CD8-positive, alpha-beta memory T cell (primary cell): Measurements from ENCODE around the gene CAPN7. TPM values are rescaled to one million over a fixed set of nuclear protein-coding genes. Genes with fewer than 3 reads are reported as not detected.

ENCODE experiments used
- CTCF ChIA-PET: fragments of 350-600 bp; sonication (Branson Sonifier 250); formaldehyde crosslinking; loops from one replicate; lab custom pipeline; 2021; ENCODE audit warnings: antibody characterized with exemption; lab: Charles Lee
- POLR2A ChIA-PET: fragments of 350-600 bp; sonication (Branson Sonifier 250); formaldehyde crosslinking; loops from one replicate; lab custom pipeline; 2021; ENCODE audit warnings: antibody characterized with exemption; lab: Charles Lee
- DNase-seq, 5 donors: peaks; one replicate each; pipeline versions ENCODE4 v3.0.0 to v3.0.0-alpha.2; 2020 to 2022; ENCODE audit warnings: mixed read lengths in 1 of 5
- H3K27ac ChIP-seq: one replicate; pipeline ENCODE4 v1.7.0; 2013; ENCODE audit warnings: low read depth, mild to moderate bottlenecking, low read length, moderate library complexity
- H3K27me3 ChIP-seq: 2 replicates; pipeline ENCODE4 v1.7.0; 2013; ENCODE audit warnings: low read length, mild to moderate bottlenecking; ENCODE audit not compliant: insufficient read depth, poor library complexity, severe bottlenecking
- H3K36me3 ChIP-seq: 2 replicates; pipeline ENCODE4 v1.7.0; 2013; ENCODE audit warnings: mild to moderate bottlenecking, low read length, moderate library complexity; ENCODE audit not compliant: insufficient read depth
- H3K4me1 ChIP-seq: 2 replicates; pipeline ENCODE4 v1.7.0; 2013; ENCODE audit warnings: mild to moderate bottlenecking, low read length, moderate library complexity; ENCODE audit not compliant: insufficient read depth
- H3K4me3 ChIP-seq: 2 replicates; pipeline ENCODE4 v1.7.0; 2013; ENCODE audit warnings: mild to moderate bottlenecking, low read length
- H3K9me3 ChIP-seq: 2 replicates; pipeline ENCODE4 v1.7.0; 2013; ENCODE audit warnings: mild to moderate bottlenecking, low read length
- H3K27ac Mint-ChIP-seq, 8 donors: one replicate each; pipeline ENCODE4 v1.8.0; 2020 to 2021; ENCODE audit warnings: mixed read lengths in 8 of 8, mild to moderate bottlenecking in 6 of 8, inconsistent platforms in 3 of 8, moderate library complexity in 3 of 8
- H3K27me3 Mint-ChIP-seq, 2 donors: one replicate each; pipeline ENCODE4 v1.8.0; 2020 to 2021; ENCODE audit warnings: mixed read lengths in 2 of 2, mild to moderate bottlenecking in 1 of 2, moderate library complexity in 1 of 2
- H3K36me3 Mint-ChIP-seq, 3 donors: one replicate each; pipeline ENCODE4 v1.8.0; 2020 to 2021; ENCODE audit warnings: mixed read lengths in 3 of 3, inconsistent platforms in 1 of 3, mild to moderate bottlenecking in 1 of 3
- H3K4me1 Mint-ChIP-seq, 3 donors: one replicate each; pipeline ENCODE4 v1.8.0; 2020 to 2021; ENCODE audit warnings: mixed read lengths in 3 of 3, inconsistent platforms in 1 of 3, mild to moderate bottlenecking in 1 of 3
- H3K4me3 Mint-ChIP-seq, 7 donors: one replicate each; pipeline ENCODE4 v1.8.0; 2020 to 2021; ENCODE audit warnings: mixed read lengths in 7 of 7, mild to moderate bottlenecking in 6 of 7, moderate library complexity in 4 of 7, inconsistent platforms in 2 of 7
- H3K9me3 Mint-ChIP-seq, 5 donors: one replicate each; pipeline ENCODE4 v1.8.0; 2020 to 2022; ENCODE audit warnings: mixed read lengths in 5 of 5, mild to moderate bottlenecking in 3 of 5, moderate library complexity in 2 of 5, inconsistent platforms in 1 of 5
- polyA plus RNA-seq: library from polyadenylated mRNA; unstranded; fragments of 300-500 nt; fragmentation: Illumina TruSeq; gene quantifications from one replicate; pipeline ENCODE4 v1.2.3, GENCODE V29; 2021
- total RNA-seq, 2 experiments: library from RNA; stranded (reverse); gene quantifications; one replicate each; pipeline ENCODE4 v1.2.3, GENCODE V29; 2021

CAPN7 gene
- total and polyA plus RNA-seq, 3 experiments from 2014 or later = 32.4 to 36.1 (median 33.1) TPM

DNA sequence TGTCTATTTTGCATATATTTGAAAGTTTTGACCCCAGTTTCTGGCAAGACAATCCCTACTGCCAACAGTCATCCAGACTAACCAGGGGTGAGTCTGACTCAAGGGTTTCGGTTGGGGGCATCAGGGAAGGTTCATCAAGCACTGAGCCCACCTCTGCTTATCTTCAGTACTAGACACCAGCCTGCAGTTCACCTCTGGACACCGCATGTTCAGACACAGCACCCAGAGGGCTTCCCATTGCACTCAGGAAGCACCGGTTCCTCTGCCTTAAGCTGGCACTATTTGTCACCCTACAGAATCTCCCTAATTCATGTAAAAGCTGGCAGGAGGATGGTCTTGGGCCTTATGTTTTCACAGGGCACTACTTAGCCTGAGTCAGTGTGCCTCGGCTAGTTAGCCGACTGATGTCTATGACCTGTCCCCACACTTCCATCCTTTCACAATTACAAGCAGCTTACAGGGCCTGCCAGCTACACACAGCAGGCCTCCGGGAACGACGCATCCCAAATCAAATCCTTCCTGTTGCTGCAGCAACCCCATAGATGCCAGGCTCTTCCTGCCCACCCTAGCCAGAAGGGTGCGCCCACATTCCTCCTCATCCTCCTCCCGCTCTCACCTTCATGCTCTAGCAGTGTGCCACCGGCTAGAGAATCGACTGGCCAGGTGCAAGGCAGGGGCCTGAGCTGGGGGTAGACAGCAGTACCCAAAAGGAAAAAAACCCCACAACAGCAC is 73.8 kb downstream of the CAPN7 start:
- DNase-seq = no peak
- Mint-ChIP-seq H3K9me3 (no peaks in the 10 kb centered on the region), H3K27me3 (no peaks in the 10 kb centered on the region), H3K27ac (peak overlapping the region in 3 of 8 donors; percentile 38 to 67 (median 47)), H3K4me1 (peaks cover 79 to 93% (median 89%) of the 10 kb centered on the region in 3 donors), H3K4me3 (peak overlapping the region in 1 of 7 donors; percentile 8), H3K36me3 (peaks cover 0 to 10% (median 8%) of the 10 kb centered on the region in 3 donors)
- Histone ChIP-seq H3K27me3 (no peaks in the 10 kb centered on the region), H3K9me3 (no peaks in the 10 kb centered on the region), H3K36me3 (no peaks in the 10 kb centered on the region), H3K4me1 (peaks cover 75% of the 10 kb centered on the region), H3K27ac (no peak overlapping the region), H3K4me3 (no peak overlapping the region)
- ChIA-PET POLR2A (interaction anchor here (1.4 kb wide), 1 partner anchor 12 kb away, joined by 3 read pairs; no protein-coding TSS in a partner anchor), CTCF (interaction anchor here (1.1 to 2.6 kb wide), 6 partner anchors 9 to 77 kb away, joined by 3 to 9 read pairs (median 4); partner anchors contain the start of gene SH3BP5)

DNA sequence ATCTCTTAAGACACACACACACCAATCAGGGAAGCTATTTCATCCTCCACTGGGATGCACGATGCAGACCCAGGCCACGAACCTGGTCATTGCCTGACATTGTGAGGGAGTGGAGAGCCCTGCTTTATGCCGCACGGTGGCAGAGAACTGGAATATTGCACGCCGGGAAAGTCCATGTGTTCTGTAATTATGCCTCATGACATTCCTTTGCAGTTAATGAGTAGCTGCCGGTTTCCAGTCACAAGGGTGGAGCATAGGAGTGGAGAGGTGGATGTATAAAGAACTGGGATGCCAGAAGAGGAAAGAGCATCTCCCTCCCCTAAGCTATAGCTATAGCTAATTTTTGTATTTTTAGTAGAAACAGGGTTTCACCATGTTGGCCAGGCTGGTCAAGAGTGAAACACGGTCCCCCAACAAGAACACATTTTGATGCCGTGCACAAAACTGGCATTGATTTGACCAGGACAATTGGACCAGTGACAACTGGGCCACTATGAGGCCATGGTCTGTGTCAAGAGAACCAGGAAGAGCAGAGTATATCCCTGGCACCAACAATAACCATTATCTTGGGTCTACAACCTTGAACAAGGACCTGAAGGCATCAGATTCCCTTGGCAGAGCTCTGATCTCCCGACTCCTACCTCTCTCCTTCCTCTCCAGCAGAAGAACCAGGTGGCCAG is 74.9 kb downstream of the CAPN7 start:
- no peaks in the 10 kb centered on the region for H3K36me3 ChIP-seq
- Mint-ChIP-seq H3K27me3 (no peaks in the 10 kb centered on the region), H3K4me3 (no peak overlapping the region), H3K4me1 (peaks cover 77 to 94% (median 89%) of the 10 kb centered on the region in 3 donors), H3K27ac (peak overlapping the region in 4 of 8 donors; percentile 38 to 79 (median 76)), H3K9me3 (no peaks in the 10 kb centered on the region), H3K36me3 (peaks cover 0 to 18% (median 15%) of the 10 kb centered on the region in 3 donors)
- CTCF ChIA-PET = interaction anchor here (1.1 to 2.6 kb wide), 4 partner anchors 9 to 78 kb away, joined by 3 to 9 read pairs (median 6); partner anchors contain the start of gene SH3BP5
- no peak overlapping the region for H3K27ac ChIP-seq
- H3K27me3 ChIP-seq = no peaks in the 10 kb centered on the region
- H3K4me3 ChIP-seq = no peak overlapping the region
- H3K4me1 ChIP-seq = peaks cover 80% of the 10 kb centered on the region
- DNase-seq = no peak
- POLR2A ChIA-PET = interaction anchor here (1.1 kb wide), 1 partner anchor 15 kb away, joined by 3 read pairs; no protein-coding TSS in a partner anchor
- no peaks in the 10 kb centered on the region for H3K9me3 ChIP-seq

DNA sequence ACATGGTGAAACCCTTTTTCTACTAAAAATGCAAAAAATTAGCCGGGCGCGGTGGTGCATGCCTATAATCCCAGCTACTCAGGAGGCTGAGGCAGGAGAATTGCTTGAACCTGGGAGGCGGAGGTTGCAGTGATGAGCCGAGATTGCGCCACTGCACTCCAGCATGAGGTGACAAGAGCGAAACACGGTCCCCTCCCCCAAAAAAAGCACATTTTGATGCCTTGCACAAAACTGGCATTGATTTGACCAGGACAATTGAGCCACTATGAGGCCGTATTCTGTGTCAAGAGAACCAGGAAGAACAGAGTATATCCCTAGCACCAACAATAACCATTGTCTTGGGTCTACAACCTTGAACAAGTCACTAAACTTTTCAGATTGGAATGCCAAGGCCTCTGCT is 75.8 kb downstream of the CAPN7 start:
- DNase-seq = no peak
- H3K27me3 Mint-ChIP-seq = no peaks in the 10 kb centered on the region
- Histone ChIP-seq H3K4me1 (peaks cover 79% of the 10 kb centered on the region), H3K9me3 (no peaks in the 10 kb centered on the region), H3K4me3 (no peak overlapping the region), H3K27me3 (no peaks in the 10 kb centered on the region), H3K27ac (no peak overlapping the region), H3K36me3 (no peaks in the 10 kb centered on the region)
- ChIA-PET POLR2A (no interaction called here), CTCF (interaction anchor here (0.8 to 2.5 kb wide), 3 partner anchors 14 to 49 kb away, joined by 3 to 9 read pairs (median 3); no protein-coding TSS in a partner anchor)
- H3K9me3 Mint-ChIP-seq = no peaks in the 10 kb centered on the region
- peaks cover 0 to 25% (median 15%) of the 10 kb centered on the region in 3 donors for H3K36me3 Mint-ChIP-seq
- H3K4me1 Mint-ChIP-seq = peaks cover 69 to 92% (median 88%) of the 10 kb centered on the region in 3 donors
- peak overlapping the region in 1 of 8 donors; percentile 41 for H3K27ac Mint-ChIP-seq
- H3K4me3 Mint-ChIP-seq = no peak overlapping the region

DNA sequence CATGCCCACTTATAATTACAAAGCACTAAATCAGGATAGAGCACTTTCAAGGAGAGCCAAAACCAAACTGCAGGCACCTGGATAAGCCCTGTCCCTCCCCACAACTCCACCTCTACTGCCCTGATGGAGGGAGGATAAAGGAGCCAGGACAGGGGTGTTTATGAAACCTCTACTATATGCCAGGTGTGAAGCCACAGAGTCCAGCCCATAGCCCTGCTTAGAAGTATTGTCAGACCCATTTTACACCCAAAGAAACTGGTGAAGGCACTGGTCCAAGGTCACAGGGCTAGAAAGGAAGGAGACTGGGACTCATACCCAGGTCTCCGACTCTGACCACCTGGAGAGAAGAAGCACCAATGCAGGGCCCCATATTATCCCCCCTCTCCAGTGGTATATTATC is 77.7 kb downstream of the CAPN7 start:
- Mint-ChIP-seq H3K36me3 (peaks cover 0 to 35% (median 17%) of the 10 kb centered on the region in 3 donors), H3K4me1 (peaks cover 75 to 94% (median 91%) of the 10 kb centered on the region in 3 donors), H3K9me3 (no peaks in the 10 kb centered on the region), H3K27me3 (no peaks in the 10 kb centered on the region), H3K27ac (peak overlapping the region in 6 of 8 donors; percentile 24 to 77 (median 64)), H3K4me3 (peak overlapping the region in 1 of 7 donors; percentile 72)
- Histone ChIP-seq H3K27ac (no peak overlapping the region), H3K4me1 (peaks cover 82% of the 10 kb centered on the region), H3K4me3 (no peak overlapping the region), H3K9me3 (no peaks in the 10 kb centered on the region), H3K27me3 (no peaks in the 10 kb centered on the region), H3K36me3 (no peaks in the 10 kb centered on the region)
- DNase-seq = no peak
- CTCF ChIA-PET = interaction anchor here (1.1 to 2.5 kb wide), 2 partner anchors 16 to 49 kb away, joined by 4 to 9 read pairs; partner anchors contain the start of gene SH3BP5
- POLR2A ChIA-PET = no interaction called here

DNA sequence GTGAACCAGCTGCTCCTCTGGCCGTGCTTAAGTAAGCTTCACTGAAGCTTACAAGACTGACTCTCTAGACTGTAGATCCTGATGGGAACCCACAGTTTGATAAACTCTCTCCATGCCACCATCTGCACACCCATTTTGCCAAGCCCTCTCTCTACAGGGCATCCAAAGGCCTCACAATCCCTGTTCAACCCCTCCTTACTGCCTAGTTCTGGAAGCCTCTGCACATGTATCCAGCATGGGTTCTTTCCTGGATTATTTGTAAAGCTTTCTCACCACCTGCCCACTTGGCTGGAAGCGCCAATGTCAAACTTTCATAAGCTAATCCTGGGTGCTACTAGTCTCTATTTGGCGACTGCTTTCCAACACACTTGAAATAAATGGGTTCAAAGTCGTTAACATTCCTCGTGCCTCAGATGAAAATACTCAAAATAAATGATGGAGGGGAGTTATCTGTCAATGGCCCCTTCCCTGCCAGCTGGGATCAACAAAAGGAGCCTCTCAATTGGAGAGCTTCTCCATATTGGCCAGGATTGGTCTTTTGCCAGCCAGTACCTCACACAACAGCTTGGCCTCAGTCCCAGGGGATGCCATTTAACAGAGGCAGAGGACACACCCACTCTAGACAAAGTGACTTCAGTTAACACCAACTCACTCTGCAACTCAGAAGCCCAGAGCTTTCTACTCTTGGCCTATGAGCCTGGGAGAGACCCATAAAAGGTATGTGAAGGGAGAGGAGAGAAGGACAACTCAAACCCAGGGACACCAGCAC is 78.3 kb downstream of the CAPN7 start:
- Histone ChIP-seq H3K36me3 (no peaks in the 10 kb centered on the region), H3K4me1 (peaks cover 84% of the 10 kb centered on the region), H3K9me3 (no peaks in the 10 kb centered on the region), H3K27ac (no peak overlapping the region), H3K27me3 (no peaks in the 10 kb centered on the region), H3K4me3 (no peak overlapping the region)
- H3K27me3 Mint-ChIP-seq = no peaks in the 10 kb centered on the region
- peaks cover 0 to 37% (median 17%) of the 10 kb centered on the region in 3 donors for H3K36me3 Mint-ChIP-seq
- H3K27ac Mint-ChIP-seq = peak overlapping the region in 6 of 8 donors; percentile 25 to 77 (median 57)
- peak overlapping the region in 4 of 7 donors; percentile 13 to 54 (median 28) for H3K4me3 Mint-ChIP-seq
- ChIA-PET CTCF (interaction anchor here (0.6 to 2.5 kb wide), 4 partner anchors 8 to 49 kb away, joined by 3 to 9 read pairs (median 5); partner anchors contain the start of gene SH3BP5), POLR2A (no interaction called here)
- DNase-seq = no peak
- H3K9me3 Mint-ChIP-seq = no peaks in the 10 kb centered on the region
- peaks cover 77 to 94% (median 91%) of the 10 kb centered on the region in 3 donors for H3K4me1 Mint-ChIP-seq

DNA sequence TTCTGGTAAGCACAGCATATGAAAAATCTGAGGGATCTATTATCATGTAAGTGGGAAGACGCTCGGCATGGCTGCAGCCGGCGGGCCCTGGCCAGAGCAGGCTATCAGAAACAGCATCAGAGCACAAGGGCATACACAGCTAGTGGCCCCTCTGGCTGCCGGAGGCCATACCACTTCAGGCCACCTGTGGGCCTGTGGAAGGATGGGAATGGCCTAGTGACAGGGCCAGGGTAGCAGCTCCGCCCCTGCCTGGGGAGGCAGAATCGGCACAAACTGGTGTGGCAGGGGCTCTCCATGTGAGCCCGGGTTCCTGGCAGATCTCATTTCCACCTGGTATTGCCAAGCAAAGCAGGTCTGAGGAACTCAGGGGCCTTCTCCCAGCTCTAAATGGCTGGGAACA is 80.0 kb downstream of the CAPN7 start:
- H3K27ac Mint-ChIP-seq = peak overlapping the region in 5 of 8 donors; percentile 21 to 72 (median 32)
- ChIA-PET POLR2A (interaction anchor here (0.5 kb wide), 1 partner anchor 33 kb away, joined by 3 read pairs; no protein-coding TSS in a partner anchor), CTCF (interaction anchor here (1.3 to 2.6 kb wide), 3 partner anchors 10 to 47 kb away, joined by 3 to 11 read pairs (median 6); partner anchors contain the start of gene SH3BP5)
- peaks cover 0 to 34% (median 12%) of the 10 kb centered on the region in 3 donors for H3K36me3 Mint-ChIP-seq
- Histone ChIP-seq H3K4me1 (peaks cover 83% of the 10 kb centered on the region), H3K9me3 (no peaks in the 10 kb centered on the region), H3K36me3 (no peaks in the 10 kb centered on the region), H3K4me3 (no peak overlapping the region), H3K27me3 (no peaks in the 10 kb centered on the region), H3K27ac (no peak overlapping the region)
- H3K27me3 Mint-ChIP-seq = no peaks in the 10 kb centered on the region
- no peak for DNase-seq
- H3K4me3 Mint-ChIP-seq = no peak overlapping the region
- H3K9me3 Mint-ChIP-seq = no peaks in the 10 kb centered on the region
- peaks cover 75 to 92% (median 90%) of the 10 kb centered on the region in 3 donors for H3K4me1 Mint-ChIP-seq
